Skeletal muscle satellite cell (primary cell): ENCODE measurements around the gene LAMA4. TPM values are rescaled to one million over a fixed set of nuclear protein-coding genes. Genes with fewer than 3 reads are reported as not detected.

Experiments
- small RNA-seq: library from RNA; depleted of rRNA; stranded (forward); fragments of <200 nt; gene quantifications from one replicate; pipeline ENCODE3, GENCODE V24; 2012

The LAMA4 gene

Small RNAs within 50 kb of the gene (small RNA-seq; reads per million reads assigned to genes)
- gene RNU6-1226P = not detected
